GM12878 (cell line): ENCODE measurements around the gene C11orf52. TPM values are rescaled to one million over a fixed set of nuclear protein-coding genes. Genes with fewer than 3 reads are reported as not detected.

ENCODE experiments used
- E2F8 ChIP-seq: fragments of 450-650 bp; IDR thresholded peaks from 2 replicates; pipeline ENCODE4 v1.6.1; 2018; ENCODE audit warnings: mild to moderate bottlenecking, low read depth, moderate library complexity; ENCODE audit not compliant: partially characterized antibody
- GABPA ChIP-seq: IDR thresholded peaks from 2 replicates; pipeline ENCODE4 v1.6.1; 2014; ENCODE audit warnings: antibody characterized with exemption, low read depth, mild to moderate bottlenecking, inconsistent platforms
- MAX ChIP-seq: IDR thresholded peaks from 2 replicates; pipeline ENCODE4 v1.6.1; 2012; ENCODE audit warnings: low read depth, low read length, improper control_type of control experiment
- NKRF ChIP-seq: fragments of 450-650 bp; conservative IDR thresholded peaks from 2 replicates; pipeline ENCODE4 v1.6.1; 2017; ENCODE audit warnings: mild to moderate bottlenecking, moderate library complexity
- POLR2AphosphoS2 ChIP-seq: IDR thresholded peaks from 2 replicates; pipeline ENCODE4 v1.6.1; 2011; ENCODE audit warnings: low read depth, mild to moderate bottlenecking, low read length, improper control_type of control experiment, moderate library complexity
- RFX5 ChIP-seq: IDR thresholded peaks from 2 replicates; pipeline ENCODE4 v1.6.1; 2011; ENCODE audit warnings: low read depth, low read length, improper control_type of control experiment
- RUNX3 ChIP-seq: IDR thresholded peaks from 2 replicates; pipeline ENCODE4 v1.6.1; 2012; ENCODE audit warnings: low read length, inconsistent platforms
- polyA plus RNA-seq, 11 experiments: library from polyadenylated mRNA; depleted of rRNA in 4 of 11; unstranded in 6 of 11; stranded (reverse) in 5 of 11; fragments of >200 nt; fragmentation: Nextera tagmentation in 4 of 11; fragmentation: Illumina TruSeq in 1 of 11; extraction: Ambion mirVana in 4 of 11; extraction: Trizol in 1 of 11; gene quantifications; 1 replicate in 1 of 11; 2 replicates in 10 of 11; pipeline versions ENCODE4 v1.2.1 to v1.2.3, GENCODE V29; 2011 to 2016; ENCODE audit warnings: inconsistent platforms in 2 of 11, missing spikeins in 2 of 11, low read depth in 1 of 11
- total RNA-seq, 4 experiments: library from RNA; depleted of rRNA in 3 of 4; stranded (reverse); fragments of >200 nt in 3 of 4; fragmentation: Illumina TruSeq in 1 of 4; extraction: Trizol in 1 of 4; gene quantifications; 2 replicates each; pipeline versions ENCODE4 v1.2.1 to v1.2.3, GENCODE V29; 2013 to 2021

Gene C11orf52
- total and polyA plus RNA-seq, 10 of the 15 experiments (the other 5 are each of a cell fraction or from before 2014, with no cell fraction given) = not detected

GRCh38 chr11:111926505-111927391 lies 8.0 kb downstream of the C11orf52 start (continued):
- TF ChIP-seq POLR2AphosphoS2 = 0 out of 2 replicates have a peak, but pooled peaks have one; percentile 46
- peak; percentile 15; the same call in 1 of the 2 replicates for TF ChIP-seq RUNX3
- peak; percentile 44; the same call in 1 of the 2 replicates for TF ChIP-seq MAX
- TF ChIP-seq NKRF = peak; percentile 44; the same call in 1 of the 2 replicates
- TF ChIP-seq RFX5 = peak; percentile 18; the same call in 1 of the 2 replicates
- TF ChIP-seq GABPA = 0 out of 2 replicates have a peak, but pooled peaks have one; percentile 30
- no peak for TF ChIP-seq E2F8
